Measurements from ENCODE around the gene USF1. TPM values are rescaled to one million over a fixed set of nuclear protein-coding genes. Genes with fewer than 3 reads are reported as not detected.

The USF1 gene
- total and polyA plus RNA-seq, 9 of the 15 experiments (the other 6 are each of a cell fraction or from before 2014, with no cell fraction given): 7.4 to 60.2 (median 54.2) TPM

DNA sequence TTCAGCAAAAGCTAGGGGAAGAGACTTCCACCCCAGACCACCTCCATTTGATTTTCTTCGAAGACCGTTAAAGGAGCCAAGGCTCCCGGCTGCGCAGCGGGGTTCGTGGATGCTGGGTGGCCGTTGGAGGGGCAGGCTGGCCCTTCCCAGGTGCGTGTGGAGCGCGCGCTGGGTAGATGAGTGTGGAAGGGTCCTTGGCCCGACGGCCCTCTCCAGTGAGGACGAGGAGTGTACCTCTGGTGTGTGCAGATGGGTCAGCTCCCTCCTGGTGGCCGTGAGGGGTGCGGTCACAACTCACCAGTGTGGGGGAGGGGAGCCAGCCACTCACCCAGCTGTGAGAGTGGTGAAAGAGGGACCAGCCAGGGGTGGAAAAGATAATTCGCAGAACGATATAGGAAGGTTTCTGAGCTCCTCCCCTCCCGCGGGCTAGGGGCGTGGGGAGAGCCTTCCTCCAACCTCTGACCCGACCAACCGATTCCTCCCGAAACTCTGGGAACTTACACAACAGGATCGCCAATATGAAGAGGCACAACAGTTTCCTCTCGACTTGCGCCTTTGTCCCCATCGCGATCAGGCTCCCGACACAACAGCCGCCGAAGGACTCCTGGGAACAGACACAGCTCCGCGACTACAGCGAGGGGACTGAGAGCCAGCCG, 25.1 kb downstream of the USF1 start, which contains the start of gene F11R (continued):
- TF ChIP-seq RBM14 (IDR thresholded peaks at IDR 0.05; ENCODE audit: borderline replicate concordance, insufficient read depth, low read depth, low read length) (no peak), EWSR1 (IDR thresholded peaks at IDR 0.05; ENCODE audit: borderline replicate concordance, low read depth, partially characterized antibody) (no peak), LARP7 (IDR thresholded peaks at IDR 0.05) (no peak; the same call in 1 of the 2 replicates), PML (IDR thresholded peaks at IDR 0.05; ENCODE audit: low read length) (peak; percentile 57), PCBP2 (IDR thresholded peaks at IDR 0.05; ENCODE audit: low read depth, low read length, poor library complexity, severe bottlenecking) (no peak), NCOR1 (IDR thresholded peaks at IDR 0.05) (peak; percentile 85), TSC22D4 (tag; IDR thresholded peaks at IDR 0.05) (no peak), E2F3 (CRISPR knock-in tag; IDR thresholded peaks at IDR 0.05) (no peak), KAT7 (CRISPR knock-in tag; IDR thresholded peaks at IDR 0.05; ENCODE audit: borderline replicate concordance) (0 out of 2 replicates have a peak, but pooled peaks have one; percentile 70), SUPT5H (IDR thresholded peaks at IDR 0.05) (peak; percentile 77; the same call in 1 of the 2 replicates), GMEB1 (CRISPR knock-in tag; IDR thresholded peaks at IDR 0.05) (0 out of 2 replicates have a peak, but pooled peaks have one; percentile 23), SIN3B (IDR thresholded peaks at IDR 0.05; ENCODE audit: low read depth) (peak; percentile 61), NR2F6 (CRISPR knock-in tag; IDR thresholded peaks at IDR 0.05) (peak; percentile 11; the same call in 1 of the 2 replicates), CBFA2T3 (IDR thresholded peaks at IDR 0.05) (peak; percentile 92), ZNF23 (CRISPR knock-in tag; IDR thresholded peaks at IDR 0.05) (no peak), FOXJ3 (CRISPR knock-in tag; IDR thresholded peaks at IDR 0.05) (no peak), YY1 (IDR thresholded peaks at IDR 0.05; ENCODE audit: borderline replicate concordance in 1 of 3, control insufficient read depth in 1 of 3, extremely low read depth in 1 of 3, insufficient read depth in 3 of 3, insufficient read length in 1 of 3, insufficient replicate concordance in 2 of 3, low read depth in 1 of 3, low read length in 2 of 3) (peak in 2 of 3 experiments; percentile 27 to 30), CHD2 (IDR thresholded peaks at IDR 0.05; ENCODE audit: low read depth, low read length) (peak; percentile 63), CTBP1 (IDR thresholded peaks at IDR 0.05; ENCODE audit: borderline replicate concordance) (peak; percentile 85), ZNF384 (IDR thresholded peaks at IDR 0.05; ENCODE audit: low read depth, low read length) (no peak; the same call in 1 of the 2 replicates), TARDBP (IDR thresholded peaks at IDR 0.05) (0 out of 2 replicates have a peak, but pooled peaks have one; percentile 72), NFE2 (IDR thresholded peaks at IDR 0.05; ENCODE audit: low read depth) (no peak), CHCHD3 (CRISPR knock-in tag; IDR thresholded peaks at IDR 0.05) (no peak), XRCC5 (IDR thresholded peaks at IDR 0.05; ENCODE audit: low read depth, low read length) (peak; percentile 68; the same call in 1 of the 2 replicates), BMI1 (IDR thresholded peaks at IDR 0.05; ENCODE audit: low read length) (no peak)
- TF ChIP-seq, protein P1, sequence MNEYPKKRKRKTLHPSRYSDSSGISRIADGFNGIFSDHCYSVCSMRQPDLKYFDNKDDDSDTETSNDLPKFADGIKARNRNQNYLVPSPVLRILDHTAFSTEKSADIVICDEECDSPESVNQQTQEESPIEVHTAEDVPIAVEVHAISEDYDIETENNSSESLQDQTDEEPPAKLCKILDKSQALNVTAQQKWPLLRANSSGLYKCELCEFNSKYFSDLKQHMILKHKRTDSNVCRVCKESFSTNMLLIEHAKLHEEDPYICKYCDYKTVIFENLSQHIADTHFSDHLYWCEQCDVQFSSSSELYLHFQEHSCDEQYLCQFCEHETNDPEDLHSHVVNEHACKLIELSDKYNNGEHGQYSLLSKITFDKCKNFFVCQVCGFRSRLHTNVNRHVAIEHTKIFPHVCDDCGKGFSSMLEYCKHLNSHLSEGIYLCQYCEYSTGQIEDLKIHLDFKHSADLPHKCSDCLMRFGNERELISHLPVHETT (CRISPR knock-in tag; conservative IDR thresholded peaks at IDR 0.05 in 1 of 2, IDR thresholded peaks at IDR 0.05 in 1 of 2): peak in 1 of 2 experiments; percentile 26; a peak in 1 of 4 replicates
